Naive thymus-derived CD4-positive, alpha-beta T cell (primary cell): ENCODE data around the gene DHX57. TPM values are rescaled to one million over a fixed set of nuclear protein-coding genes. Genes with fewer than 3 reads are reported as not detected.
A peak's percentile ranks its signal among the peaks of the same experiment; 100 is the strongest.

Source experiments
- ATAC-seq: fragments of 150-1000 bp; cut with Tn5 transposase; 2 replicates; pipeline ENCODE4 v1.10.0; 2021; ENCODE audit warnings: mild to moderate bottlenecking, moderate library complexity
- CTCF ChIA-PET: fragments of 350-600 bp; sonication (Branson Sonifier 250); formaldehyde crosslinking; loops from one replicate; lab custom pipeline; 2021; ENCODE audit warnings: antibody characterized with exemption; lab: Charles Lee
- POLR2A ChIA-PET: fragments of 350-600 bp; sonication (Branson Sonifier 250); formaldehyde crosslinking; loops from one replicate; lab custom pipeline; 2021; ENCODE audit warnings: antibody characterized with exemption, inconsistent platforms; lab: Charles Lee
- DNase-seq, 9 donors: peaks; one replicate each; pipeline versions ENCODE4 v3.0.0 to v3.0.0-alpha.2; 2020 to 2022; ENCODE audit warnings: mixed read lengths in 1 of 9
- H3K27ac ChIP-seq: one replicate; pipeline ENCODE4 v1.7.0; 2013; ENCODE audit warnings: mild to moderate bottlenecking, low read depth, low read length, moderate library complexity
- H3K27me3 ChIP-seq, 2 donors: one replicate each; pipeline ENCODE4 v1.7.0; 2013; ENCODE audit warnings: low read length in 2 of 2, mild to moderate bottlenecking in 2 of 2, moderate library complexity in 2 of 2; ENCODE audit not compliant: control insufficient read depth in 2 of 2, insufficient read depth in 2 of 2
- H3K36me3 ChIP-seq, 3 experiments: 1 replicate in 2 of 3; 2 replicates in 1 of 3; pipeline ENCODE4 v1.7.0; 2013; ENCODE audit warnings: low read length in 3 of 3, mild to moderate bottlenecking in 3 of 3, moderate library complexity in 1 of 3; ENCODE audit not compliant: insufficient read depth in 3 of 3, control insufficient read depth in 2 of 3
- H3K4me1 ChIP-seq, 2 donors: one replicate each; pipeline ENCODE4 v1.7.0; 2013; ENCODE audit warnings: low read length in 2 of 2, mild to moderate bottlenecking in 2 of 2, moderate library complexity in 1 of 2; ENCODE audit not compliant: control insufficient read depth in 2 of 2, insufficient read depth in 2 of 2
- H3K4me3 ChIP-seq: 2 replicates; pipeline ENCODE4 v1.7.0; 2013; ENCODE audit warnings: mild to moderate bottlenecking, low read length
- H3K9me3 ChIP-seq, 3 experiments: 1 replicate in 2 of 3; 2 replicates in 1 of 3; pipeline ENCODE4 v1.7.0; 2013; ENCODE audit warnings: low read length in 3 of 3; ENCODE audit not compliant: control insufficient read depth in 2 of 3
- H3K27ac Mint-ChIP-seq, 9 donors: one replicate each; pipeline ENCODE4 v1.8.0; 2020 to 2022; ENCODE audit warnings: mixed read lengths in 9 of 9, mild to moderate bottlenecking in 8 of 9, moderate library complexity in 5 of 9, inconsistent platforms in 2 of 9
- H3K27me3 Mint-ChIP-seq, 5 donors: one replicate each; pipeline ENCODE4 v1.8.0; 2021 to 2022; ENCODE audit warnings: mixed read lengths in 5 of 5, mild to moderate bottlenecking in 1 of 5
- H3K36me3 Mint-ChIP-seq, 5 donors: one replicate each; pipeline ENCODE4 v1.8.0; 2020 to 2022; ENCODE audit warnings: mixed read lengths in 5 of 5, mild to moderate bottlenecking in 3 of 5, inconsistent platforms in 1 of 5
- H3K4me1 Mint-ChIP-seq, 7 donors: one replicate each; pipeline ENCODE4 v1.8.0; 2020 to 2022; ENCODE audit warnings: mixed read lengths in 7 of 7, mild to moderate bottlenecking in 3 of 7, inconsistent platforms in 1 of 7
- H3K4me3 Mint-ChIP-seq, 10 donors: one replicate each; pipeline ENCODE4 v1.8.0; 2020 to 2022; ENCODE audit warnings: mild to moderate bottlenecking in 10 of 10, mixed read lengths in 10 of 10, moderate library complexity in 6 of 10, inconsistent platforms in 2 of 10
- H3K9me3 Mint-ChIP-seq, 11 donors: one replicate each; pipeline ENCODE4 v1.8.0; 2020 to 2022; ENCODE audit warnings: mixed read lengths in 11 of 11, mild to moderate bottlenecking in 4 of 11, inconsistent platforms in 1 of 11, moderate library complexity in 1 of 11
- intact Hi-C, 2 donors: fragments of 100-400 bp; cut with micrococcal nuclease; formaldehyde crosslinking; loops; one replicate each; pipeline ENCODE4 v1.15.1; 2023
- polyA plus RNA-seq, 2 donors: library from polyadenylated mRNA; unstranded; fragments of 300-500 nt; fragmentation: Illumina TruSeq; gene quantifications; one replicate each; pipeline ENCODE4 v1.2.3, GENCODE V29; 2021
- total RNA-seq, 6 experiments: library from RNA in 5 of 6; stranded (reverse) in 5 of 6; gene quantifications; 1 replicate in 5 of 6; 2 replicates in 1 of 6; pipeline ENCODE4 v1.2.3 and lab custom pipeline; 2021 to 2026

DHX57 gene
- total and polyA plus RNA-seq, 7 experiments from 2014 or later, result 8.8 to 19.8 (median 17.9) TPM

DNA sequence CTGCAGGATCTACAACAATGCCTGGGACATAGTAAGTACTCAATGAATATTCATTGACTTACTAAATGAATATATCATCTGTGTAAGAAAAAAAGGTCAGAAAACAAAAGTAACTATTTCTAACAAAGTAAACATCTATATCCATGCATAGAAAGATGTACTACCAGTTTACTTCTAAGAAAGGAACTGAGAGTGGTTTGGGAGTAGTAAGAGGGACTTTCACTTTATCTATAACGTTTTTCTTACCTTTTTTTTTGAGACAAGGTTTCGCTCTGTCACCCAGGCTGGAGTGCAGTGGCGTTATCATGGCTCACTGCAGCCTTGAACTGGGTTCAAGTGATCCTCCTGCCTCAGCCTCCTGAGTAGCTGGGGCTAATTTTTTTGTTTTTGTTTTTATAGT, 25.7 kb downstream of the DHX57 start:
- Mint-ChIP-seq H3K27me3 (no peaks in the 10 kb centered on the region), H3K9me3 (no peaks in the 10 kb centered on the region), H3K27ac (no peak overlapping the region), H3K36me3 (peaks cover 8 to 70% (median 30%) of the 10 kb centered on the region in 5 donors), H3K4me3 (no peak overlapping the region), H3K4me1 (peaks cover 0 to 3% (median 0%) of the 10 kb centered on the region in 7 donors)
- intact Hi-C loops, result no loop called here
- Histone ChIP-seq H3K9me3 (no peaks in the 10 kb centered on the region), H3K36me3 (peaks cover 4 to 30% (median 8%) of the 10 kb centered on the region in 3 experiments), H3K4me3 (no peak overlapping the region), H3K27me3 (no peaks in the 10 kb centered on the region), H3K27ac (no peak overlapping the region), H3K4me1 (no peaks in the 10 kb centered on the region)
- ChIA-PET CTCF (no interaction called here), POLR2A (interaction anchor here (0.9 kb wide), 1 partner anchor 9 kb away, joined by 3 read pairs; no protein-coding TSS in a partner anchor)
- ATAC-seq (no peak), DNase-seq (no peak)

DNA sequence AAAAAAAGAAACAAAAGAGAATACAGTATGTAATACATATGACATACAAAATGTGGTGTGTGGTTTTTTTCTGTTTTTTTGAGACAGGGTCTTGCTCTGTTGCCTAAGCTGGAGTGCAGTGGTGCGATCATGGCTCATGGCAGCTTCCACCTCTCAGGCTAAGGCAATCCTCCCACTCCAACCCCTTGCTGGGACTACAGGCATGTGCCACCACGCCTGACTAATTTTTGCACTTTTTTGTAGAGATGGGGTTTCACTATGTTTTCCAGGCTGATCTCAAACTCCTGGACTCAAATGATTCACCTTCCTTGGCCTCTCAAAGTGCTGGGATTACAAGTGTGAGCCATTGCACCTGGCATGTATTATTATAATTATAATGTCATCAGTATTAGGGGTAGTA, 38.9 kb downstream of the DHX57 start:
- Mint-ChIP-seq H3K36me3 (peaks cover 0 to 37% (median 30%) of the 10 kb centered on the region in 5 donors), H3K27ac (no peak overlapping the region), H3K9me3 (no peaks in the 10 kb centered on the region), H3K27me3 (no peaks in the 10 kb centered on the region), H3K4me1 (peaks cover 0 to 2% (median 0%) of the 10 kb centered on the region in 7 donors), H3K4me3 (no peak overlapping the region)
- POLR2A ChIA-PET, result no interaction called here
- H3K27ac ChIP-seq, result no peak overlapping the region
- CTCF ChIA-PET, result interaction anchor here (0.7 kb wide), 1 partner anchor 28 kb away, joined by 4 read pairs; no protein-coding TSS in a partner anchor
- intact Hi-C loops, result loop anchor here in 1 of 2 donors (5.0 kb wide), 1 partner anchor 299 kb away; no protein-coding TSS in a partner anchor
- H3K4me1 ChIP-seq, result no peaks in the 10 kb centered on the region
- ATAC-seq (no peak), DNase-seq (no peak)
- peaks cover 0 to 20% (median 3%) of the 10 kb centered on the region in 3 experiments for H3K36me3 ChIP-seq
- no peaks in the 10 kb centered on the region for H3K9me3 ChIP-seq
- no peak overlapping the region for H3K4me3 ChIP-seq
- no peaks in the 10 kb centered on the region for H3K27me3 ChIP-seq

- Mint-ChIP-seq H3K4me1 (peaks cover 0 to 2% (median 0%) of the 10 kb centered on the region in 7 donors), H3K27me3 (no peaks in the 10 kb centered on the region), H3K27ac (no peak overlapping the region), H3K4me3 (no peak overlapping the region), H3K36me3 (peaks cover 0 to 29% (median 23%) of the 10 kb centered on the region in 5 donors), H3K9me3 (no peaks in the 10 kb centered on the region)
- Histone ChIP-seq H3K9me3 (no peaks in the 10 kb centered on the region), H3K4me3 (no peak overlapping the region), H3K36me3 (peaks cover 0 to 12% (median 0%) of the 10 kb centered on the region in 3 experiments), H3K27me3 (no peaks in the 10 kb centered on the region), H3K4me1 (no peaks in the 10 kb centered on the region), H3K27ac (no peak overlapping the region)
- ChIA-PET POLR2A (no interaction called here), CTCF (interaction anchor here (0.7 to 0.8 kb wide), 2 partner anchors 29 to 1440 kb away, joined by 3 to 4 read pairs; no protein-coding TSS in a partner anchor)
- DNase-seq (no peak), ATAC-seq (peak; percentile 87)
- intact Hi-C loops, result loop anchor here (1.0 to 5.0 kb wide), 4 partner anchors 255 to 300 kb away; no protein-coding TSS in a partner anchor
These were observed 39.7 kb downstream of the DHX57 start for GRCh38 chr2:38835990-38836389.

GRCh38 chr2:38835015-38835601, 40.6 kb downstream of the DHX57 start:
- CTCF ChIA-PET, result interaction anchor here (0.6 to 0.8 kb wide), 2 partner anchors 218 to 1439 kb away, joined by 3 read pairs; no protein-coding TSS in a partner anchor
- Histone ChIP-seq H3K27ac (no peak overlapping the region), H3K4me3 (no peak overlapping the region), H3K36me3 (peaks cover 0 to 15% (median 0%) of the 10 kb centered on the region in 3 experiments), H3K9me3 (no peaks in the 10 kb centered on the region), H3K27me3 (no peaks in the 10 kb centered on the region), H3K4me1 (no peaks in the 10 kb centered on the region)
- Mint-ChIP-seq H3K4me1 (peaks cover 0 to 2% (median 0%) of the 10 kb centered on the region in 7 donors), H3K4me3 (no peak overlapping the region), H3K27me3 (no peaks in the 10 kb centered on the region), H3K27ac (no peak overlapping the region), H3K9me3 (no peaks in the 10 kb centered on the region), H3K36me3 (peaks cover 0 to 29% (median 20%) of the 10 kb centered on the region in 5 donors)
- ATAC-seq (no peak), DNase-seq (peak in 1 of 9 donors; percentile 5)
- POLR2A ChIA-PET, result no interaction called here
- intact Hi-C loops, result loop anchor here (1.0 to 5.0 kb wide), 4 partner anchors 254 to 299 kb away; no protein-coding TSS in a partner anchor

DNA sequence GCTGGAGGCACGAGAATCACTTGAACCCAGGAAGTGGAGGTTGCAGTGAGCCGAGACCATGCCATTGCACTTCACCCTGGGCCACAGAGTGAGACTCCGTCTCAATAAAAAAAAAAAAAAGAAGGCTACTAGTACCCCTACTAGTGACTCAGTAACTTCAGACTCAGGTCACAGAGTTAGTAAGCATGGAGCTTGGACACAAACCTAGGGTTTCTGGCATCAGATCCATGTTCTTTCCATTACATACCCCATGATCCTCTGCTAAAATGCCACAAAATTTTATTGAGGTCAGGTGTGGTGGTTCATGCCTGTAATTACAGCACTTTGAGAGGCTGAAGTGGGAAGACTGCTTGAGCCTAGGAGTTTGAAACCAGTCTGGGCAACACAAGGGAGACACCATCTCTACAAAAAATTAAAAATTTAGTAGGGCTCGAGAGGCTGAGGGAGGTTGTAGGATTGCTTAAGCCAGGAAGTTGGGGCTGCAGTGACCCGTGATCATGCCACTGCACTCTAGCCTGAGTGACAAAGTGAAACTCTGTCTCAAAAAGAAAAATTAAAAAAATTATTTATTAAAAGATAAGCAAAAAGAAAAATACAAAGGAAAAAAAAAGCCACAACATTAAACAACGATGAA, 45.1 kb downstream of the DHX57 start:
- CTCF ChIA-PET, result no interaction called here
- POLR2A ChIA-PET, result no interaction called here
- H3K4me3 Mint-ChIP-seq, result no peak overlapping the region
- intact Hi-C loops, result no loop called here
- no peak for ATAC-seq
- no peaks in the 10 kb centered on the region for H3K9me3 ChIP-seq
- H3K36me3 Mint-ChIP-seq, result peaks cover 8 to 35% (median 15%) of the 10 kb centered on the region in 5 donors
- H3K4me1 Mint-ChIP-seq, result peaks cover 0 to 5% (median 0%) of the 10 kb centered on the region in 7 donors
- H3K4me3 ChIP-seq, result no peak overlapping the region
- H3K27me3 ChIP-seq, result no peaks in the 10 kb centered on the region
- peaks cover 0 to 26% (median 2%) of the 10 kb centered on the region in 3 experiments for H3K36me3 ChIP-seq
- no peak for DNase-seq
- H3K4me1 ChIP-seq, result no peaks in the 10 kb centered on the region
- no peaks in the 10 kb centered on the region for H3K27me3 Mint-ChIP-seq
- no peak overlapping the region for H3K27ac Mint-ChIP-seq
- no peak overlapping the region for H3K27ac ChIP-seq
- H3K9me3 Mint-ChIP-seq, result no peaks in the 10 kb centered on the region

DNA sequence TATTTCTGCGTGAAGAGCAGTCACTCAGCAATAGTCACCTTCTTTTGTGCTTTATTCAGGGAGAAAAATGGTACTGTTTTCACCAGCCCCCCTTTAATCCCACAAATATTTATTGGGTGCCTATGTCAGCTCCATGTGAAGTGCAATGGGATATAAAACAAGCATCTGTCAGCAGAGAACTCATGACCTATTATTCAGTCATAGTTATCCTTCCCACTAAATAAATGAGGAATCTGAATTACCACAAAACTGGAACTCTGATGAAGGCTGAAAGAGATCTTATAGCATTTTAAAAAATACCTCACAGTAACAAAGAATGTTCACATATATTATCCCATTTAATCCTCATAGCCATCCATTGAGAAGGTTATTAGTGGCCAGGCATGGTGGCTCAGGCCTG, 45.8 kb downstream of the DHX57 start:
- H3K27ac ChIP-seq, result no peak overlapping the region
- intact Hi-C loops, result no loop called here
- Mint-ChIP-seq H3K36me3 (peaks cover 8 to 35% (median 14%) of the 10 kb centered on the region in 5 donors), H3K27ac (no peak overlapping the region), H3K27me3 (no peaks in the 10 kb centered on the region), H3K4me1 (peaks cover 0 to 5% (median 0%) of the 10 kb centered on the region in 7 donors), H3K9me3 (no peaks in the 10 kb centered on the region), H3K4me3 (no peak overlapping the region)
- H3K9me3 ChIP-seq, result no peaks in the 10 kb centered on the region
- H3K27me3 ChIP-seq, result no peaks in the 10 kb centered on the region
- H3K4me3 ChIP-seq, result no peak overlapping the region
- ATAC-seq (no peak), DNase-seq (no peak)
- H3K4me1 ChIP-seq, result no peaks in the 10 kb centered on the region
- POLR2A ChIA-PET, result no interaction called here
- CTCF ChIA-PET, result no interaction called here
- peaks cover 0 to 29% (median 6%) of the 10 kb centered on the region in 3 experiments for H3K36me3 ChIP-seq
